WI38 (cell line): ENCODE data around the gene SHC2.

ENCODE experiments used
- H3K4me3 ChIP-seq: 2 replicates; pipeline ENCODE4 v1.5.1; 2011; ENCODE audit warnings: low read depth, mild to moderate bottlenecking, control low read depth, low read length
- TF ChIP-seq, protein P1 (sequence below): IDR thresholded peaks from 2 replicates; pipeline ENCODE4 v1.5.1; 2012; ENCODE audit warnings: low read depth, mild to moderate bottlenecking, control low read depth, low read length

Gene SHC2

DNA sequence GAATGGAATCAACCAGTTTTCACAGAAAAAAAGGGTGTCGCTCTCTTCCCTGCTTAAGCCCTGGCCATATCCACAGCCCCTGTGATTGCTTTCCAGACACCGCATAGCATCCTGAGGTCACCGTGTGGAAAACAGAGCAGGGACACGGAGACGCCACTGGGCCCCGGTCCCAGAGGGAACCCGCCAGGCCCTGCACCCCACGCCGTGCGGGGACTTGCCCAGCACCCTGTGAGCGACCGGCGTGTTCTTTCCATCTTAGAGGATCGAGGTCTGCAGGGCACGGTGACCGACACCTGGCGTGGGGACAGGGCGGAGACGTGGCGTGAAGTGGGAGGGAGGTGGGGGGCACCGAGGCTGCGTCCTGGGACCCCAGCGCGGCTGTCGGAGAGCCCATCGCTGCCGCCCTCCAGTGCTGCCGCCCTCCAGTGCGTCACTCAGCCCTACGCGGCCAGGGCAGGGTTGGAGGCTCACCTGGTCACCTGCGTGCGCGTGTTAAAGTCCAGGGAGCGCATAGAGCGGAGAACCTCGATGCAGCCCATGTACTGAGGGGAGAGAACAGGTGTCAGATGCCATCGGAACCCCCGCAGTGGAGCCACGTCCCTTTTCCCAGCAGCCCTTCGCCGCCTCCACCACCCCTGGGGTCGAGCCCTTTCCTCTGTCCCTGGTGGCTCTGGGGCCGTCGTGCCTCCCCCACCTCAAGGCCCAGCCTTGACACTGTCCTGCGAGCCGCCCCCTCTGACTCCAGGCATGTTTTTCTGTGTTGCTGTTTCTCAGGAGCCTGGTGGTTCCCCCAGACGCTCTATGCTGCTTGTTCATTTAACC lies 20.2 kb downstream of the SHC2 start:
- TF ChIP-seq, protein P1, sequence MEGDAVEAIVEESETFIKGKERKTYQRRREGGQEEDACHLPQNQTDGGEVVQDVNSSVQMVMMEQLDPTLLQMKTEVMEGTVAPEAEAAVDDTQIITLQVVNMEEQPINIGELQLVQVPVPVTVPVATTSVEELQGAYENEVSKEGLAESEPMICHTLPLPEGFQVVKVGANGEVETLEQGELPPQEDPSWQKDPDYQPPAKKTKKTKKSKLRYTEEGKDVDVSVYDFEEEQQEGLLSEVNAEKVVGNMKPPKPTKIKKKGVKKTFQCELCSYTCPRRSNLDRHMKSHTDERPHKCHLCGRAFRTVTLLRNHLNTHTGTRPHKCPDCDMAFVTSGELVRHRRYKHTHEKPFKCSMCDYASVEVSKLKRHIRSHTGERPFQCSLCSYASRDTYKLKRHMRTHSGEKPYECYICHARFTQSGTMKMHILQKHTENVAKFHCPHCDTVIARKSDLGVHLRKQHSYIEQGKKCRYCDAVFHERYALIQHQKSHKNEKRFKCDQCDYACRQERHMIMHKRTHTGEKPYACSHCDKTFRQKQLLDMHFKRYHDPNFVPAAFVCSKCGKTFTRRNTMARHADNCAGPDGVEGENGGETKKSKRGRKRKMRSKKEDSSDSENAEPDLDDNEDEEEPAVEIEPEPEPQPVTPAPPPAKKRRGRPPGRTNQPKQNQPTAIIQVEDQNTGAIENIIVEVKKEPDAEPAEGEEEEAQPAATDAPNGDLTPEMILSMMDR: no peak
- H3K4me3 ChIP-seq: no peak overlapping the region

DNA sequence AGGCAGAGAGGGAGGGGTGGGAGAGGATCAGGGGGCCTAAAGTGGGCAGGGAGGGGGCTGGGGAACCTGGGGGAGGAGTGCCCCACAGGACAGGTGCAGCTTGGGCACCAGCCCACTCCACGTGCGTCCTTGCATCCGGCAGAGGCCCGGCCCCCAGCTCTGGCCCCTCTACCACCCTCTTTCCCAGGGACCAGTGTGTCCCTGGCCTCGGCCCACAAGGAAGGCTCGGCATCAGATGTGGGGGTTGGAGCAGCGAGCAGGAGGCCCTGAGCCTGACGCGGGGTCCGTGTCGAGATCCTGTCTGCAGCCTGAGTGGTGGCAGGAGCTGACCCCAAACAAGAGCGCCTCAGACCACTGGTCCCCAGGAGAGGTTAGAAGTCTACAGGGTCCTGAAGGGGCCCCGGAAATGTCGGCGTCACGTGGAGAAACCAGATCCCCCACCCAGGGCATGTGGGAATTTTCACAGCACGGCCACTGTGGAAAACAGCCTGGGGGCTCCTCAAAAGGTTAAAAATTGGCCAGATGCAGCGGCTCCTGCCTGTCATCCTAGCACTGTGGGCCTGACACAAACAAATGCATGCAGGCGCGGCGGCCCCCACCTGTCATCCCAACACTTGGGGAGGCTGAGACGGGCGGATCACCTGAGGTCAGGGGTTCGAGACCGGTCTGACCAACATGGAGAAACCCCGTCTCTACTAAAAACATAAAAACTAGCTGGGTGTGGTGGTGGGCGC lies 21.5 kb downstream of the SHC2 start:
- TF ChIP-seq, protein P1: no peak

DNA sequence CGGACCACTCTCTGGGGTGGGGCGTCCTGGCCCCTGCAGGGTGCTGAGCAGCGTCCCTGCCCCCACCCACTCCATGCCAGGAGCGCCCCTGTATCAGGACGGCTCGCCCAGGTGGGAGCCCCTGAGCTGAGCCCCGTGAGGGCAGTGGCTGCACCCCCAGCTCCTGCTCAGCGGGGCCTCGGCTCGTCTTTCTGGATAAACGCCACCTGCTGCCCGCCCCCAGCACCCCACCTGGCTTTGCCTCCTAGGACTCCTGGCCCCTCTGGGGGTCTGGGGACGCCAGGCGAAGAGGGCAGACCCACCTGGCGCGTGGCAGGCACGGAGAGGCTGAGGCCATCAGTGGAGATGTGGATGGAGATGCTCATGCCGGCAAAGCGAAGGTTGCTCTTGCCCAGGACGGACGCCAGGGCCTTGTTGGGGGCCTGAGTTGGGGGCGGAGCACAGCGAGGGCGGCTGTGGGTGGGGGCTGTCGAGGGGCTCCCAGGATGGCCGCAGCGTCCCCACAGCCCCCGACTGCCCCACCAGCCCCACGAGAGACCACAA lies 22.3 kb downstream of the SHC2 start:
- no peak overlapping the region for H3K4me3 ChIP-seq
- TF ChIP-seq, protein P1: no peak

More for the DNA sequence above, 21.5 kb downstream of the SHC2 start:
- H3K4me3 ChIP-seq: no peak overlapping the region

- TF ChIP-seq, protein P1: no peak
- H3K4me3 ChIP-seq: no peak overlapping the region
Measured at GRCh38 chr19:437041-437440, 23.8 kb downstream of the SHC2 start.

- no peak overlapping the region for H3K4me3 ChIP-seq
- TF ChIP-seq, protein P1: no peak
Measured at GRCh38 chr19:436413-436950, 24.4 kb downstream of the SHC2 start.

DNA sequence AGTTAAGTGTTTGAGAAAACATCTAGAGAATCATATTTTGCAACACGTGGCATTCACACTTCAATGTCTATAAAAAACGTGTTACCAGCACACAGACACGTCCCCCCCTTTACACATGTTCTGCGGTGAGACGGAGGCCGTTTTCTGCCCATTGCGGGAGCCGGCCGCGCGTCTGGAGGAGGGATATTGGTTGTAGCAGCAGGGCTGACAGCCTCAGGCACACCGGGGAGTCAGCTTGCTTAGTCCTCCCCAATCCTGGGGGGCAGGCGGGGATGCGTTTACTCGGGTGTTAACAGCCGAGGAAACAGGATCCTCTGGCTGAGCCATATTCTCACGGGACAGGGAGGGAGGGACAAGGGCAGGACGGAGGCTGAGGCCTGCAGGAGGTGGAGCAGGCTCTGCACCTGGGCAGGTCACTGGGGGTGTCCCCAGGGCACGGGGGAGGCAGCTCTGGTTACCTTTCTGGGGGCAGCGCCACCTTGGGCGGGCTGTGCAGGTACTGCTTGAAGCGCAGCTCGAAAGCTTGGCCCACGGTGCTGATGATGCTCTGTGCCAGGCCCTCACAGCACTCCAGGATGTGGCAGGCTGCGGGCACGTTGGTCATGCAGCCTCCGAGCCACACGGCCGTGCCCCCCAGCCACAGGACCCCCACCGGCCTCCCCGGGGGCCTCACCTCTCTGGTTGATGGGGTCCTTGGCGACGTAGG lies 25.0 kb downstream of the SHC2 start:
- TF ChIP-seq, protein P1: no peak
- no peak overlapping the region for H3K4me3 ChIP-seq
